MM.1S (cell line): ENCODE data around the gene ANO3.

Experiments used
- CTCF ChIP-seq: fragments of 300-600 bp; sonication (generic); IDR thresholded peaks from 2 replicates; pipeline ENCODE4 v1.5.1; 2016; ENCODE audit warnings: antibody characterized with exemption, low read length, mixed read lengths
- EZH2 ChIP-seq: fragments of 300-600 bp; sonication (generic); optimal IDR thresholded peaks from 2 replicates; pipeline ENCODE3; 2017; ENCODE audit warnings: low read depth, mild to moderate bottlenecking, antibody characterized with exemption, low read length, mixed read lengths

- no peak for TF ChIP-seq CTCF
- no peak for TF ChIP-seq EZH2
These were observed 291.2 kb downstream of the ANO3 start for GRCh38 chr11:26623076-26623659.
